Sciatic nerve (tissue), 2 donors: ENCODE measurements around the gene GAP43. TPM values are rescaled to one million over a fixed set of nuclear protein-coding genes. Genes with fewer than 3 reads are reported as not detected.

Source experiments
- ATAC-seq: fragments of 200-7000 bp; cut with Tn5 transposase; one replicate; pipeline ENCODE4 v1.9.1; 2020; ENCODE audit warnings: mild to moderate bottlenecking, moderate library complexity
- DNase-seq: peaks from one replicate; pipeline ENCODE4 v3.0.0-alpha.2; 2020; ENCODE audit warnings: low spot score
- intact Hi-C: fragments of 100-400 bp; cut with DNase I; formaldehyde crosslinking; loops from one replicate; pipeline ENCODE4 v1.14.2; 2022
- total RNA-seq: library from RNA; stranded (reverse); fragmentation: NEBNext Ultra II Directional; extraction: Animal tissue kit (Norgen Biotek cat#: 25700); gene quantifications from one replicate; pipeline ENCODE4 v1.2.1, GENCODE V29; 2021
- donor health status: DM: no; HTN: no; CAD: no.
- donor health status: DM: no; HTN: no; CAD: no.

The GAP43 gene
- total RNA-seq, 1 donor from 2014 or later = 6.0 TPM

GRCh38 chr3:115658337-115659181, 35.2 kb downstream of the GAP43 start:
- intact Hi-C loops = no loop called here
- ATAC-seq (peak; percentile 96), DNase-seq (peak; percentile 88)

GRCh38 chr3:115659253-115660220, 36.2 kb downstream of the GAP43 start:
- DNase-seq = no peak
- intact Hi-C loops = no loop called here
- no peak for ATAC-seq

- DNase-seq = no peak
- intact Hi-C loops = no loop called here
- peak; percentile 42 for ATAC-seq
Measured at GRCh38 chr3:115660646-115661337, 37.5 kb downstream of the GAP43 start.

GRCh38 chr3:115662356-115662755, 39.0 kb downstream of the GAP43 start:
- ATAC-seq (no peak), DNase-seq (no peak)
- intact Hi-C loops = no loop called here

- ATAC-seq (no peak), DNase-seq (no peak)
- intact Hi-C loops = no loop called here
Measured at GRCh38 chr3:115663414-115663813, 40.1 kb downstream of the GAP43 start.

- ATAC-seq = no peak
- intact Hi-C loops = no loop called here
- no peak for DNase-seq
Measured at GRCh38 chr3:115666081-115666480, 42.8 kb downstream of the GAP43 start.

- intact Hi-C loops = no loop called here
- no peak for DNase-seq
- no peak for ATAC-seq
Measured at GRCh38 chr3:115666920-115667737, 43.8 kb downstream of the GAP43 start.

- ATAC-seq (no peak), DNase-seq (no peak)
- intact Hi-C loops = no loop called here
Measured at GRCh38 chr3:115667738-115668065, 44.4 kb downstream of the GAP43 start.

- no peak for ATAC-seq
- intact Hi-C loops = no loop called here
Measured at GRCh38 chr3:115670911-115671310, 47.6 kb downstream of the GAP43 start.

GRCh38 chr3:115671761-115672455, 48.6 kb downstream of the GAP43 start:
- DNase-seq (no peak), ATAC-seq (peak; percentile 78)
- intact Hi-C loops = no loop called here

More at GRCh38 chr3:115670911-115671310, 47.6 kb downstream of the GAP43 start:
- no peak for DNase-seq

- ATAC-seq (no peak), DNase-seq (no peak)
- intact Hi-C loops = no loop called here
Measured at GRCh38 chr3:115673881-115674280, 50.6 kb downstream of the GAP43 start.

GRCh38 chr3:115676336-115676735, 53.0 kb downstream of the GAP43 start:
- intact Hi-C loops = loop anchor here (2.0 kb wide), 1 partner anchor 56 kb away; no protein-coding TSS in a partner anchor
- ATAC-seq = no peak

GRCh38 chr3:115680803-115681345, 57.6 kb downstream of the GAP43 start:
- intact Hi-C loops = no loop called here
- DNase-seq = no peak
- no peak for ATAC-seq

More at GRCh38 chr3:115676336-115676735, 53.0 kb downstream of the GAP43 start:
- DNase-seq = no peak

GRCh38 chr3:115681736-115682135, 58.4 kb downstream of the GAP43 start:
- no peak for DNase-seq
- intact Hi-C loops = no loop called here
- ATAC-seq = no peak

- DNase-seq = no peak
- no peak for ATAC-seq
- intact Hi-C loops = no loop called here
Measured at GRCh38 chr3:115683305-115683704, 60.0 kb downstream of the GAP43 start.

- intact Hi-C loops = no loop called here
- no peak for ATAC-seq
- no peak for DNase-seq
Measured at GRCh38 chr3:115683773-115684172, 60.5 kb downstream of the GAP43 start.

- intact Hi-C loops = no loop called here
- DNase-seq (no peak), ATAC-seq (no peak)
Measured at GRCh38 chr3:115685097-115685496, 61.8 kb downstream of the GAP43 start.

GRCh38 chr3:115687721-115688120, 64.4 kb downstream of the GAP43 start:
- ATAC-seq (no peak), DNase-seq (no peak)
- intact Hi-C loops = no loop called here
